GM19372 (cell line): ENCODE results near the gene SRBD1.
A peak's percentile ranks its signal among the peaks of the same experiment; 100 is the strongest.

ENCODE experiments used
- ATAC-seq: cut with Tn5 transposase; IDR thresholded peaks from one replicate; pipeline ENCODE4 v1.9.1; 2021; ENCODE audit warnings: mild to moderate bottlenecking, low read depth, moderate library complexity; ENCODE audit not compliant: unreplicated experiment

SRBD1 gene

DNA sequence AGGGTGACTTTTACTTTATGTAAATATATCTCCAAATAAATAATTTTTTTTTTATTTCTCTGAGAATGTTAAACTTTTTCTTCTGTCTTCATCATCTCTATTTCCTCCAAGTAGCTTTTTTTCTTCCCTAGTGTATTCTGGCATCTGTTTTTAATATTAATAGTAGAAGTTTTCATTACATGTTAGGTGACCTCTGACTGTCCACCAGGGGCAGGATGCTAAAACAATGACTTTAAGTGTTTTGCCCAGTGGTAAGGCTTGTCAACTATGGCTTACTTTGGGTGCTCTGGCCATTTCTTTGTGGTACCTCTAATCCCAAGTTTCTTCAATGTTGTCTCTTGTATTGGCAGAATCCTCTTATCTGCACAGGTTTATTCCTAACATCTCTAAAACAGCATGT is 127.1 kb downstream of the SRBD1 start:
- ATAC-seq, result no peak

DNA sequence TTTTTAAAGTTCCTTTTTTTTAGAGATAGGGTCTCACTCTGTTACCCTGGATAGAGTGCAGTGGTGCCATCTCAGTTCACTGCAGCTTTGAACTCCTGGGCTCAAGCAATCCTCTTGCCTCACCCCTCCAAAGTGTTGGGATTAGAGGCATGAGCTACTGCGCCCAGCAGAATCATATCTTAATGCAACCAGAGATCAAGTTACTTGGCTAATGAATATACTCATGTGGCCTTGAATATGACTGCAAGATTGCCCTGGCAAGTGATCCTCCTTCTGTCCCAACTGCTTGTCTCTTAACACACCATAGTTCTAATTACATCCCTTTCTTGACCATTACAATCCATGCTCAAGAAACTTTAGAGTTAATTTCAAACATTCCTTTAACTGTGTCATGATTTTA is 133.5 kb downstream of the SRBD1 start:
- no peak for ATAC-seq

DNA sequence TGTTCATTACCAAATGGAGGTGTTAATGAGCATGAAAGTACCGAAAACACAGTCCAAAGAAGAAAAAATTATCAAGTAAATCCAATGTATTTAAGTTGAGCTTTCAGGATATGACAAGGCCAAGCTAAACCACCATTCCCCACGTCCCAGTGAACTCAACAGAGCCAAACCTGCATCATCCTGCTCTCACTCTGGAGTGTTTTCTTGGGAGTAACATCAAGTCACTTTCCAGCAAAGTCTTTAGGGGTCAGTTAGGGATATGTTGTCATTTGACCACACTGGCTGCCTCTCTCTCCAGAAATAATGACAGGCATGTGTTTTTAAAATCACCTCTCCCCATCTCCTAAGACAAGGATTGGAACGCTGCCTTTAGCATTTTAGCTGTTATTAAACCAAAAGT is 140.5 kb downstream of the SRBD1 start:
- ATAC-seq, result no peak

- no peak for ATAC-seq
These were observed 141.6 kb downstream of the SRBD1 start for GRCh38 chr2:45469314-45470099.

- ATAC-seq, result no peak
These were observed 142.8 kb downstream of the SRBD1 start for GRCh38 chr2:45468279-45468678.

DNA sequence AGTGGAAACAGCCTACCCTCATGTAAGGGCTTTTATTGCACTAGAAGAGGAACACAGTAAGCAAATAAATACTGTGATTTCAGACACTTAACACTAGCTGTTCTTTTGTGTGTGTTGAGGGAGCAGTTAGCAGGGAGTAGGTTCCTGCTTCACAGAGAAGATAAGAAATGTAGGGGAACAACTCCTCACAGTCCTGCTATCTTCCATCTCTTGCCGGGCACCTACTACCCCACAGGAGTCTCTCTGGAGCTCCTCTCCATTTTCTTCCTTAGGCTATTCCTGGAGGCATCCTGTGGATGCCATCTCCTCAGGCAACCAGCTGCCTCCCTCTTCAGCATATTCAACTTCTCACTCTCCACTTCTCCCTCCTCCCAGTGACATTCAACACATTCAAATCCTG is 145.0 kb downstream of the SRBD1 start:
- no peak for ATAC-seq

DNA sequence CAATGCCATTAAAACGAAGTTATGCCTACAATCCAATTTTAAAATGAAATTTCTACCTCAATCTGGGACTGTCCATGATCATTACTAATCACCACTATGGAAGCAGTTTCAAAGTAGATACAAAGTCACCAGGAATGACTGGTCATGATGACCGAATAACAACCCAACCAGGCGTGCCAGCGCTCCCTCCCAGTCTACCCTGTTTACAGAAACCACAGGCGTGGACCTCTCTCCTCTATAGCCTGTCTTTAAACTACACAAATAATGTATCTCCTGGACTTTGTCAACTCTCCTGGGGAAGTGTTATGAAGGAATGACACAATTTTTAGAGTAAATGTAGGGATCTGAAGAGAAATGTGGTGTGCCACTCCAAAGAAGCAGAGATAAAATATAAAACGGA is 150.2 kb downstream of the SRBD1 start:
- no peak for ATAC-seq

- no peak for ATAC-seq
These were observed 151.2 kb downstream of the SRBD1 start for GRCh38 chr2:45459860-45460259.

GRCh38 chr2:45458909-45459563 is 152.0 kb downstream of the SRBD1 start:
- no peak for ATAC-seq

DNA sequence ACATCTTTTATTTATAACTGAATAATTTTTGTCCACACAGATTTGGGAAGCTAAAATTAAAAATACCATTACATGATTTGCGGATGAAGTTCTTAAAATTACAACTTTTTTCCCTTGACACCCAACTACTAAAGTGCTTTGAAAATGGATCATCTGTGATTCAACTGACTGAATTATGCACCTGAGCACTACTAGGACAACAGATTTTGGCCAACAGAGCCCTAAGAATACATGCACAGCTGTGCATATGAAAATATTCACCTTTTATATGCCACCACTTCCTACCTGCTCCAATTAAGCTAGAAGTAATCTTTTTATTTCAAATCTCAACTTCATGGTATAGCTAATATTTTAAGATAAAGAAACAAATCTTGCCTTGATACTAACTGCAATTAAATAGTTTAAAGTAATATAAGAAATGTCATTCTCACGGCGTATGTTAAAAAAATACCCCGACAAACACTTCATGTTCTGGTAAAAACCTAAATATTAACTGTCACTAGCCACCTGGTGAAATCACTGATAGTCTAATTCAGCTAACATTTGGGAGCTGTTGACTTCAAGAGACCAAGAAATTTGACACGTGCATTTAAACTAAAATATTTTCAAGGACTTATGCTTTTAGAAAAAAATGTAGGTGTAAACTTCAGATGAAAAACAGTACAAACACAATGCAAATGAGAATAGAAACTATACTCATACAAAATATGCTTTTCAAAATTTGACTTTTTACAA is 153.7 kb downstream of the SRBD1 start:
- ATAC-seq, result no peak

GRCh38 chr2:45452866-45453265 is 158.2 kb downstream of the SRBD1 start:
- ATAC-seq, result no peak

DNA sequence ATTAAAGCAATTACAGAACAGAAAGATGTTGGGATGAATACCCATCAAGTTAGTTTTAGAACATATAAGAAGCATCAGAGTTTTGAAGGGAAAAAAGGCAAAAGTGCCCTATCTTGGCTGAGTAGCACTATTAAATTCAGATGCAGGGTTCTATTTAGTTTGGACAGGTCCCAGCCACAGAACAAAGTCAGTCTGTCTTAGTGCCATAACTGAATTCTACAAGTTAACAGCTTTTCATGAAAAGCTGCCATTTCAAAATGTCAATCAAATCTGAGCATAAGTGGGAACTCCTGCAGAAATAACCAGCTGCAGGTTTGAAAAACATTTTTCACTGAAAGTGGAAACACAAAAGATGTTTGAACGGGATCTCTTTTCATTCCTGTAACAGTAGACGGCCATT is 160.4 kb downstream of the SRBD1 start:
- no peak for ATAC-seq

- ATAC-seq, result no peak
These were observed 162.8 kb downstream of the SRBD1 start for GRCh38 chr2:45448217-45448616.

- no peak for ATAC-seq
These were observed 165.1 kb downstream of the SRBD1 start for GRCh38 chr2:45446016-45446415.

DNA sequence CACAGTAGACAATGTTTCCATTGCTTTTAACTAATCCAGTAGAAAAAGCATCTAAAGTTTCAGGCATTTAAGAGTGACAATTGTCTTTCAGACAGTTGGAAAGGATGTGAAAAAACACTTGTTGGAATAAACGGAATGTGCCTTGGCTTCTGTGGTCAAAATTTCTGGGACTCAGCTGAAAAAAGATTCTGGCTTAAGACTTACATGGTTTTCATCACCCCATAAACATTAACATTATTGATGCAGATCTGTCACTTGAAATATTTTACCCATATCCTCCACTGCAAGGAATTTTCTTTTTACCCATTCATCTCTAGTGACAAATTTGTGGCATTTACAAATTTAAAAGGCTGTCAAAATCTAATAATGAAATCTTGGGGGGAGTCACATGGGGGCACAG is 166.0 kb downstream of the SRBD1 start:
- ATAC-seq, result no peak

GRCh38 chr2:45443012-45443411 is 168.1 kb downstream of the SRBD1 start:
- ATAC-seq, result no peak

DNA sequence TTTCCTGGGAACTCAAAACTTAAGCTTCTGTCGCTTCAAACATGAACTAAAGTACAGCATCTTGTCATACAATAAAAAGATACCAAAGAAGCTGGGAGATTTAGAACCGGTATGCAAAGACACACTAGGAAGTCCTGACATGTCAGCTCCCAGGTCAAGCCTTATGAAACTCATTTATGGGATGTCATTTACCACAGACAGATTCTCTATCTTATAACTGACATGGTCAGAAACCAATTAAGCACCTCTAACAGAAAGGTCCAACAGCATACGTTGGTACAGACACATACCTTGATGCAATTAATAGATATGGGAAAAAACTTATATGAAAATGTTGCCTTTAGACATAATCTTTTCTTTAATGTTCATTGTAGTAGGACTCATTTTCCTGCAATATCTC is 169.0 kb downstream of the SRBD1 start:
- ATAC-seq, result no peak

GRCh38 chr2:45441571-45441970 is 169.5 kb downstream of the SRBD1 start:
- no peak for ATAC-seq

- peak; percentile 69 for ATAC-seq
These were observed 171.0 kb downstream of the SRBD1 start for GRCh38 chr2:45439788-45440773.

DNA sequence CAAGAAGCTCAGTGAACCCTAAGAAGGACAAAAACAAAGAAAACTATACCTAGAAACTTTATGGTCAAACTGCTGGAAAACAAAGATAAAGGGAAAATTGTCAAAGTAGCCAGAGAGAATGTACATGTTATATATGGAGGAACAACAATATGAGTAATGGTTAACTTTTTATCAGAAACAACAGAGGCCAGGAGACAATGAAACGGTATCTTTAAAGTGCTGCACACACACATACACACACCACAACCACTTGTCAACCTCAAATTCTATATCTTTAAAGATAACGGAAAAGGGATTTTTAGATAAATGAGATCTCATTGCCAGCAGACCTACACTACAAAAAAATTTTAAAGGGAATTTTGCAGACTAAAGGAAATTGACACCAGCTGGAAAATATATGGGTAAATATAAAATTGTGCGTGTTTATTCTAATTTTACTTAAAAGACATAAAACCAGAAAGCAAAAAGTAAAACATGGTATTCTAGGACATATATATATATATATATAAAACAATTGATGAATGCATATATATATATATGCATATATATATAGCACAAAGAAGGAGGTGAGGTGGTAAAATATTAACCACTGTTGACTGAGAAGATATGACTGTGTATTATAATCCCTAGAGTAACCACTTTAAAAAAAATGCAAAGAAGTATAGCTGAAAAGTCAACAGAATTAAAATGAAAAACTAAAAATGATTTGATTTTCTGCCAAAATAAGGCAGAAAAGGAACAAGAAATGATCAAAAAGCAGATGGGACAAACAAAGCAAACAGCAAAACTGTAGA is 172.0 kb downstream of the SRBD1 start:
- ATAC-seq, result no peak
